OCI-LY3 (cell line): ENCODE measurements around the gene SPACA4.

ENCODE experiments used
- H2AFZ ChIP-seq: fragments of 200-600, 300-600 bp; shearing (Covaris generic); 2 replicates; pipeline ENCODE4 v1.6.0; 2014; ENCODE audit warnings: antibody characterized with exemption, low read depth, low read length
- H3K27ac ChIP-seq: fragments of 200-600, 300-600 bp; sonication (generic); 2 replicates; pipeline ENCODE4 v1.5.1; 2014; ENCODE audit warnings: mild to moderate bottlenecking, low read length, moderate library complexity, mixed read lengths
- H3K27me3 ChIP-seq: fragments of 200-600, 300-600 bp; sonication (generic); 2 replicates; pipeline ENCODE4 v1.6.1; 2014; ENCODE audit warnings: low read depth, low read length, mixed read lengths
- H3K36me3 ChIP-seq: fragments of 200-600, 300-600 bp; sonication (generic); replicated peaks from 2 replicates; pipeline ENCODE3; 2014; ENCODE audit warnings: low read depth, low read length, mixed read lengths
- H3K4me1 ChIP-seq: fragments of 300-600, 200-600 bp; sonication (generic); 2 replicates; pipeline ENCODE4 v1.6.1; 2014; ENCODE audit warnings: low read length, mixed read lengths
- H3K4me2 ChIP-seq: fragments of 200-600, 300-600 bp; sonication (generic); 2 replicates; pipeline ENCODE4 v1.6.1; 2014; ENCODE audit warnings: low read length, mixed read lengths
- H3K4me3 ChIP-seq: fragments of 300-600, 200-600 bp; sonication (generic); 2 replicates; pipeline ENCODE4 v1.5.1; 2014; ENCODE audit warnings: antibody characterized with exemption, mild to moderate bottlenecking, low read length, moderate library complexity
- H3K79me2 ChIP-seq: fragments of 300-600, 200-600 bp; shearing (Covaris generic); 2 replicates; pipeline ENCODE4 v1.6.1; 2014; ENCODE audit warnings: mild to moderate bottlenecking, low read length, mixed read lengths
- H3K9ac ChIP-seq: fragments of 300-600, 200-600 bp; shearing (Covaris generic); 2 replicates; pipeline ENCODE4 v1.6.0; 2014; ENCODE audit warnings: mild to moderate bottlenecking, low read length, moderate library complexity
- H3K9me3 ChIP-seq: fragments of 200-600, 300-600 bp; shearing (Covaris generic); 2 replicates; pipeline ENCODE4 v1.6.1; 2014; ENCODE audit warnings: low read length, mixed read lengths; ENCODE audit not compliant: insufficient read depth
- H4K20me1 ChIP-seq: fragments of 200-600, 300-600 bp; sonication (generic); 2 replicates; pipeline ENCODE4 v1.6.1; 2016; ENCODE audit warnings: low read length, mixed read lengths; ENCODE audit not compliant: insufficient read depth
- EZH2phosphoT487 ChIP-seq: fragments of 200-600 bp; shearing (Covaris generic); IDR thresholded peaks from 2 replicates; pipeline ENCODE4 v1.6.1; 2018; ENCODE audit warnings: antibody characterized with exemption, mixed run types, low read depth
- TF ChIP-seq, protein P1 (sequence below): fragments of 200-600, 300-600 bp; sonication (generic); IDR thresholded peaks from 2 replicates; pipeline ENCODE4 v1.5.1; 2014; ENCODE audit warnings: antibody characterized with exemption, low read length, low read depth

SPACA4 gene

DNA sequence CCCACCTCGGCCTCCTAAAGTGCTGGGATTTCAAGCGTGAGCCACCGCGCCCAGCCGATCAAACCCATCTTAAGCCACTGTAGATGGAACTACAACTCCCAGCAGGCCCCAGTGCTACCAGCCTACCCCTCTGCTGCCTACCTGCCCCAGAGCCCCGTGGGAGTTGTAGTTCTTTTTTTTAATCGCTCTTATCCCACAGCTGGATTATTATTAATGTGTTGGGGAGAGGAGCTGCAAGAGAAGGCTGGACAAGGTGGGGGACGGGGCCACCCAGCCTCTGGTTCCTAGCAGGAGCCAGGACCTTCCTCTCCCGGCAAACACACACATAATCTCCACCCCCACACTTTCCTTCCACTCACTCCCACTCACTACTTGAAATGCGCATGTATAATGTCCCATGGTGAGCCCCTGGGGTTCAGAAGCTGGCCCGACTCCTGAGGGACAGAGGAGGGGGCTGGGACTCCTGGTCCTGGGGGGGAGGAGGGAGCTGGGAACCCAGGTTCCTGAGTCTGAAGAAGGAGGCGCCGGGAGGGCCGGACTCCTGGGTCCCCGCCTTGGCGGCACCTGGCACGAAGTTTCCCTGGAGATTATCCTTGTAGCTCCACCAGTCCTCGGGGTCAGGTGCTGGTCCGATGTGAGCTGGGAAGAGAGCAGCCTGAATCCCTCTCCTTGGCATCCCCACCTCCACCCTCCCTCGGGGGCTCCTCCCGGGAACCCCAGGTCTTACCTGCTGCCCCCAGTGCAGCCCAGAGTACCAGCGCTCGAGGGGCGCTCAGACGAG, 38.5 kb downstream of the SPACA4 start:
- no peaks in the 10 kb centered on the region for H4K20me1 ChIP-seq
- no peaks in the 10 kb centered on the region for H3K36me3 ChIP-seq
- no peaks in the 10 kb centered on the region for H3K9me3 ChIP-seq
- 0 out of 2 replicates have a peak, but pooled peaks cover 4% of the 10 kb centered on the region for H3K27me3 ChIP-seq
- TF ChIP-seq EZH2phosphoT487 = no peak
- TF ChIP-seq, protein P1, sequence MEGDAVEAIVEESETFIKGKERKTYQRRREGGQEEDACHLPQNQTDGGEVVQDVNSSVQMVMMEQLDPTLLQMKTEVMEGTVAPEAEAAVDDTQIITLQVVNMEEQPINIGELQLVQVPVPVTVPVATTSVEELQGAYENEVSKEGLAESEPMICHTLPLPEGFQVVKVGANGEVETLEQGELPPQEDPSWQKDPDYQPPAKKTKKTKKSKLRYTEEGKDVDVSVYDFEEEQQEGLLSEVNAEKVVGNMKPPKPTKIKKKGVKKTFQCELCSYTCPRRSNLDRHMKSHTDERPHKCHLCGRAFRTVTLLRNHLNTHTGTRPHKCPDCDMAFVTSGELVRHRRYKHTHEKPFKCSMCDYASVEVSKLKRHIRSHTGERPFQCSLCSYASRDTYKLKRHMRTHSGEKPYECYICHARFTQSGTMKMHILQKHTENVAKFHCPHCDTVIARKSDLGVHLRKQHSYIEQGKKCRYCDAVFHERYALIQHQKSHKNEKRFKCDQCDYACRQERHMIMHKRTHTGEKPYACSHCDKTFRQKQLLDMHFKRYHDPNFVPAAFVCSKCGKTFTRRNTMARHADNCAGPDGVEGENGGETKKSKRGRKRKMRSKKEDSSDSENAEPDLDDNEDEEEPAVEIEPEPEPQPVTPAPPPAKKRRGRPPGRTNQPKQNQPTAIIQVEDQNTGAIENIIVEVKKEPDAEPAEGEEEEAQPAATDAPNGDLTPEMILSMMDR = no peak
- H3K27ac ChIP-seq = no peak overlapping the region
- H3K4me1 ChIP-seq = peaks cover 8% of the 10 kb centered on the region
- peak overlapping the region; percentile 60 for H3K9ac ChIP-seq
- peak overlapping the region; percentile 99 for H3K4me2 ChIP-seq
- peak overlapping the region; percentile 90; the same call in 1 of the 2 replicates for H2AFZ ChIP-seq
- no peaks in the 10 kb centered on the region for H3K79me2 ChIP-seq
- peak overlapping the region; percentile 81 for H3K4me3 ChIP-seq

DNA sequence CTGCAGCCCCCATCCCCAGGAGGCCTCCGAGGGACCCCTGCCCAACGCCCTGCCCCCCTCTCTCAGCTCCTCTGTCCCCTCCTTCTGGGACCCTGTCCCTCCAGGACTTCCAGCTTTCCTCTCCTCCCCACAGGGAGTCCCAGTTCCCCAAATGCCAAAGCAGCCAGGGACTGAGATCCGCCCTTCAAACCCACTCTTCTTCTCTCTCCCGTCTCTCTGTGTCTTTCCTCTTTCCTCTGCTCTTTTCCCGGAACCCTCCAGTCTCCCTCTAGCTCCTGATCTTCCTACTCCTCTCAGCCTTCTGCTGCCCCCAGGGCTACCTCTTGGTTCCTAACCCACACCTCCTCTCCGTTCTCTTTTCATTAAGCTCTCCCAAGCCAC, 39.1 kb downstream of the SPACA4 start:
- Histone ChIP-seq H3K4me3 (peak overlapping the region; percentile 81), H4K20me1 (no peaks in the 10 kb centered on the region), H3K79me2 (no peaks in the 10 kb centered on the region), H3K27ac (no peak overlapping the region), H3K27me3 (0 out of 2 replicates have a peak, but pooled peaks cover 4% of the 10 kb centered on the region), H3K4me2 (peak overlapping the region; percentile 99), H3K9ac (peak overlapping the region; percentile 60), H3K36me3 (no peaks in the 10 kb centered on the region), H3K4me1 (peaks cover 8% of the 10 kb centered on the region), H2AFZ (peak overlapping the region; percentile 90), H3K9me3 (no peaks in the 10 kb centered on the region)
- TF ChIP-seq, protein P1 = no peak
- TF ChIP-seq EZH2phosphoT487 = no peak

DNA sequence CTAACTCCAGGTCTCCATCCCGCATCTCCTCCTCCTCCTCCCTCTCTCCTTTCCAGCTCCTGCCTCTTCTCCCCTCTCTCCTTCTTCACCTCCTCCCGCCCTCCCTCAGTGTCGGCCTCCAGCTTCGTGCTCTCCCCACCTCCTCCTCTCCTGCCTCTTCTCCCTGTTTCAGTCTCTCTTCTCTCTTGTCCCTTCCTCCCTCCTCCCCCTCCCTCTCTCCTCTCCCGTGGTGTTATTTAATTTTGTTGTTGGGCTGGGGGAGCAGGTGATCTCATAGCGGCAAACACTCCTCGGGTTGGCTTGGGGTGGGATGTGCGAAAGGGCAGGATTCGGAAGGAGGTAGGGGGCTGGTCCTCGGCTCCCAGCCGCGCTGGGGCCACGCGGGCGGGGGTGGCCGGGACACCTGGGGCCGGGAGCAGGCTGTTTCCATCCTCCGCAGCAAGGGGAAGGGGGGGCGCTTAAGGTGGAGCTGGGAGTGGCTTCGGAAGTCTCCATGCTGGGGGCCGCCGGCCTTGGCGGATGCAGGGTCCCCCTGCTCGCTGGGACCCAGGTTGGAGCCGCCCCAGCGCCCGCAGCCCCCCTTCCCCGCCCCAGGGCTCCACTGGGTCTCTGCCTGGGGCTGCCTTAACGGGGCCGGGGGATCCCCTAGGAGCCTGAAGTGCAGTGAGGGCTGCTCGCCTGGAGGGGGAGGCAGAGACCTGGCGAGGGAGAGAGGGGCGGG, 39.6 kb downstream of the SPACA4 start, which contains the start of gene CA11:
CA11 (minus strand) TSS at position 187 of the 721 bp plus-strand sequence. CDS start 555 bp downstream, outside the sequence.
- H2AFZ ChIP-seq = peak within 1 kb of the TSS; percentile 90

More for the DNA sequence above, 39.6 kb downstream of the SPACA4 start, which contains the start of gene CA11:
- Histone ChIP-seq H3K4me2 (peak within 1 kb of the TSS; percentile 99), H3K4me3 (peak within 1 kb of the TSS; percentile 81), H3K27me3 (0 out of 2 replicates have a peak, but pooled peaks cover 4% of the 10 kb centered on the region), H3K4me1 (peaks cover 8% of the 10 kb centered on the region), H4K20me1 (no peaks in the 10 kb centered on the region), H3K27ac (peak within 1 kb of the TSS; percentile 16), H3K79me2 (no peaks in the 10 kb centered on the region), H3K36me3 (no peaks in the 10 kb centered on the region), H3K9me3 (no peaks in the 10 kb centered on the region), H3K9ac (peak within 1 kb of the TSS; percentile 60)
- TF ChIP-seq EZH2phosphoT487 = no peak
- TF ChIP-seq, protein P1 = peak; percentile 87
